ENCODE measurements around the gene CDKAL1.

GRCh38 chr6:20699402-20699801 lies 165.1 kb downstream of the CDKAL1 start:
- TF ChIP-seq CTCF (IDR thresholded peaks at IDR 0.05) (no peak), POLR2A (IDR thresholded peaks at IDR 0.05) (no peak)
